CD4-positive, alpha-beta memory T cell (primary cell): ENCODE measurements around the gene RBM38. TPM values are rescaled to one million over a fixed set of nuclear protein-coding genes. Genes with fewer than 3 reads are reported as not detected.

ENCODE experiments used
- CTCF ChIA-PET: fragments of 350-600 bp; sonication (Branson Sonifier 250); formaldehyde crosslinking; loops from one replicate; lab custom pipeline; 2021; ENCODE audit warnings: inconsistent platforms; ENCODE audit not compliant: partially characterized antibody; lab: Charles Lee
- POLR2A ChIA-PET: fragments of 350-600 bp; sonication (Branson Sonifier 250); formaldehyde crosslinking; loops from one replicate; lab custom pipeline; 2021; ENCODE audit not compliant: partially characterized antibody; lab: Charles Lee
- DNase-seq, 5 donors: peaks; one replicate each; pipeline versions ENCODE4 v3.0.0 to v3.0.0-alpha.2; 2020 to 2022; ENCODE audit warnings: mixed read lengths in 1 of 5
- H3K27ac ChIP-seq: one replicate; pipeline ENCODE4 v1.7.0; 2013; ENCODE audit warnings: low read depth, low read length
- H3K27me3 ChIP-seq: 2 replicates; pipeline ENCODE4 v1.7.0; 2013; ENCODE audit warnings: mild to moderate bottlenecking, low read length, moderate library complexity; ENCODE audit not compliant: insufficient read depth
- H3K36me3 ChIP-seq: 2 replicates; pipeline ENCODE4 v1.7.0; 2013; ENCODE audit warnings: mild to moderate bottlenecking, low read length, moderate library complexity; ENCODE audit not compliant: insufficient read depth
- H3K4me1 ChIP-seq: 2 replicates; pipeline ENCODE4 v1.7.0; 2013; ENCODE audit warnings: mild to moderate bottlenecking, low read length, moderate library complexity; ENCODE audit not compliant: insufficient read depth
- H3K4me3 ChIP-seq, 2 donors: one replicate each; pipeline ENCODE4 v1.7.0; 2013; ENCODE audit warnings: low read length in 2 of 2, mild to moderate bottlenecking in 1 of 2
- H3K9me3 ChIP-seq, 2 donors: one replicate each; pipeline ENCODE4 v1.7.0; 2013; ENCODE audit warnings: low read length in 2 of 2, control low read depth in 1 of 2; ENCODE audit not compliant: control insufficient read depth in 1 of 2
- H3K27ac Mint-ChIP-seq, 7 donors: one replicate each; pipeline ENCODE4 v1.8.0; 2020 to 2021; ENCODE audit warnings: mixed read lengths in 7 of 7, mild to moderate bottlenecking in 6 of 7, inconsistent platforms in 3 of 7, moderate library complexity in 3 of 7
- H3K27me3 Mint-ChIP-seq, 2 donors: one replicate each; pipeline ENCODE4 v1.8.0; 2020 to 2021; ENCODE audit warnings: mixed read lengths in 2 of 2
- H3K36me3 Mint-ChIP-seq, 2 donors: one replicate each; pipeline ENCODE4 v1.8.0; 2020 to 2021; ENCODE audit warnings: mixed read lengths in 2 of 2, inconsistent platforms in 1 of 2, mild to moderate bottlenecking in 1 of 2
- H3K4me1 Mint-ChIP-seq, 4 donors: one replicate each; pipeline ENCODE4 v1.8.0; 2020 to 2021; ENCODE audit warnings: mixed read lengths in 4 of 4, mild to moderate bottlenecking in 1 of 4
- H3K4me3 Mint-ChIP-seq, 8 donors: one replicate each; pipeline ENCODE4 v1.8.0; 2020 to 2021; ENCODE audit warnings: mixed read lengths in 8 of 8, mild to moderate bottlenecking in 7 of 8, moderate library complexity in 6 of 8, inconsistent platforms in 3 of 8
- H3K9me3 Mint-ChIP-seq, 8 donors: one replicate each; pipeline ENCODE4 v1.8.0; 2020 to 2021; ENCODE audit warnings: mixed read lengths in 8 of 8, mild to moderate bottlenecking in 5 of 8, inconsistent platforms in 3 of 8, moderate library complexity in 1 of 8
- intact Hi-C: fragments of 100-400 bp; cut with micrococcal nuclease; formaldehyde crosslinking; loops from one replicate; pipeline ENCODE4 v1.15.1; 2023
- polyA plus RNA-seq, 2 donors: library from polyadenylated mRNA; unstranded; fragments of 300-500 nt; fragmentation: Illumina TruSeq; gene quantifications; one replicate each; pipeline ENCODE4 v1.2.3, GENCODE V29; 2021
- total RNA-seq, 2 experiments: library from RNA; stranded (reverse); gene quantifications; one replicate each; pipeline ENCODE4 v1.2.3, GENCODE V29; 2021

Gene RBM38
- total and polyA plus RNA-seq, 4 experiments from 2014 or later, result 33.1 to 97.8 (median 77.8) TPM

DNA sequence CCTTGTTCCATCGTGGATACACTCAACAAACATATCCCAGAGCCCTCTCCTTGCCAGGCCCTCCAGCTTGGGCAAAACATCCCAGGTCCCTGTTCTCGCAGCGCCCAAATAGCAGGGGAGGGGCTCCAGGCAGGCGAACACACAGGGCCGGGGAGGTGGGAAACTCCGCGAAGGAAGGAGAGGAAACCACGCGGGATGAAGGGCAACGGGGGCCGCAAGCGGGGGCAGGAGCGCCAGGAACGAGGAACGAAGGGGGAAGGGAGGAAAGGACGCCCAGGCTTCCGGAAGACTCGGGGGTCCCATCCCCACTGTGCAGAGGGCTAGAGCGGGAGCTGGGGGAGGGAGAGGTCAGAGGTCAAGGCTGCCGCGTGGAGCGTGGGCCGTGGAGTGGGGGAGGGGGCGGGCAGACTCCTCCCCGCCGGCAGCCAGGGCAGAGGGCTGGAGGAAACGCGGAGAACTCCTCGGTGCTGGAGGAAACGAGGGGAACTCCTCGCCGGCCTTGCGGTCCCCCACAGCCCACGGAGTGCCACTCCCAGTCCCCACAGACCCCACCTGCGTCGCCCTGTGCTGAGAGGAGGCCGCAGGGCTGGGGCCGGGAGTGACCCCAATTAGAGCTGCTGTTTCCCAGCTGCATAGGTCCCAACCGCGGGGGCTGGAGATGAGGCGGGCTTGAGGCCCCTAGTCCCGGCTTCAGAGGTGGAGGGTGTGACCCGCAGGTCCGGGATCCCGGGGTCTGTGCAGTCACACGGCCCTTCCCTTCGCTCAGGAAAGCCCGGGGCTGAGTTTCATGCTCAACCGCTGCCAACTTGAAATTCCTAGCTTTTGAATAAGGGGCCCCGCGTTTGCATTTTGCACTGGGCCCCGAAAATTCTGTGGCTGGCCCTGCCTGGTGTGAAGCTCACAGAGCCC, 1.2 kb upstream of the RBM38 start:
- Mint-ChIP-seq H3K27me3 (no peaks in the 10 kb centered on the region), H3K4me3 (peak overlapping the region; percentile 84 to 92 (median 86)), H3K27ac (peak overlapping the region; percentile 93 to 96 (median 95)), H3K4me1 (peaks cover 23 to 54% (median 33%) of the 10 kb centered on the region in 4 donors), H3K36me3 (peaks cover 19 to 36% of the 10 kb centered on the region in 2 donors), H3K9me3 (peaks cover 0 to 2% (median 0%) of the 10 kb centered on the region in 8 donors)
- peaks cover 19% of the 10 kb centered on the region for H3K36me3 ChIP-seq
- ChIA-PET POLR2A (interaction anchor here (0.9 to 9.6 kb wide), 11 partner anchors 8 to 1261 kb away, joined by 3 to 150 read pairs (median 4); partner anchors contain the start of genes AURKA, CSTF1 and STX16), CTCF (interaction anchor here (0.6 to 8.1 kb wide), 14 partner anchors 8 to 845 kb away, joined by 3 to 92 read pairs (median 5); no protein-coding TSS in a partner anchor)
- no peaks in the 10 kb centered on the region for H3K27me3 ChIP-seq
- peak; percentile 64 to 82 (median 73) for DNase-seq
- H3K4me3 ChIP-seq, result peak overlapping the region; percentile 44 to 52
- intact Hi-C loops, result loop anchor here (1.0 to 10.0 kb wide), 9 partner anchors 8 to 1777 kb away; partner anchors contain the start of genes ATP5F1E, CASS4, PMEPA1 and STX16
- H3K27ac ChIP-seq, result peak overlapping the region; percentile 57
- H3K9me3 ChIP-seq, result no peaks in the 10 kb centered on the region
- peaks cover 38% of the 10 kb centered on the region for H3K4me1 ChIP-seq

DNA sequence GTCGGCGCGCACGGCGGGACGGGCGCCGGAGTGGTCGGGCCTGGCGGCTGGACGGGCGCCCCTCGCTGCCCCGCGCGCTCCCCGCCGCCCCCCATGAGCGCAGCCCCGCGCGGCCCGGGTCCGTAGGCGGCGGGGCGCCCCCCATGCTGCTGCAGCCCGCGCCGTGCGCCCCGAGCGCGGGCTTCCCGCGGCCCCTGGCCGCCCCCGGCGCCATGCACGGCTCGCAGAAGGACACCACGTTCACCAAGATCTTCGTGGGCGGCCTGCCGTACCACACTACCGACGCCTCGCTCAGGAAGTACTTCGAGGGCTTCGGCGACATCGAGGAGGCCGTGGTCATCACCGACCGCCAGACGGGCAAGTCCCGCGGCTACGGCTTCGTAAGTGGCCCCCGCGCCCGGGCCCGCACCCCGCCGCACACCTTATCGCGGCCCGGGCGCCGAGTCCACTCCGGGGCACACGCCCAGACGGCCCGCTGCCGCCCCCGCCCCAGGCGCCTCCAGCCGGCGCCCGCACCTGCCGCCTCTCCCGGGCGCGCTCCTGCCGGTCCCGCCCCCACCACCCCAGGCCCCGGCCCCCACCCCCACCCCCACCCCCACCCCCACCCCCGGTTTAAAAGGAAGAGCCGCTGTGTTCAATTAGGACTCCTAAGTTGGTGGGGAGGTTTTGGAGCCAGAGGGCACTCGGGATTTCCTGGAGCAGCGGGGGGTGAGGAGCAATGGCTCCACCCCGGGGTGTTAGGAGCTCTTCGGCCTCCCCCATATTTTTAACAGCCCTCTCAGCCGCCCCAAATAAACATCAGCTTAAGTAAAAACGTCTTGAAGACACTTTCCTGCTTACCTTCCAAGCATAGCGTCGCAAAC, 474 bp downstream of the RBM38 start:
- Histone ChIP-seq H3K9me3 (no peaks in the 10 kb centered on the region), H3K4me3 (peak overlapping the region; percentile 81 to 99), H3K27ac (peak overlapping the region; percentile 84), H3K4me1 (peaks cover 55% of the 10 kb centered on the region), H3K27me3 (no peaks in the 10 kb centered on the region), H3K36me3 (peaks cover 33% of the 10 kb centered on the region)
- Mint-ChIP-seq H3K9me3 (peaks cover 0 to 2% (median 0%) of the 10 kb centered on the region in 8 donors), H3K4me1 (peaks cover 32 to 69% (median 45%) of the 10 kb centered on the region in 4 donors), H3K27me3 (no peaks in the 10 kb centered on the region), H3K4me3 (peak overlapping the region; percentile 91 to 100 (median 97)), H3K27ac (peak overlapping the region; percentile 97 to 100 (median 99)), H3K36me3 (peaks cover 34 to 50% of the 10 kb centered on the region in 2 donors)
- ChIA-PET CTCF (interaction anchor here (0.6 to 8.1 kb wide), 6 partner anchors 10 to 998 kb away, joined by 3 to 92 read pairs (median 4); no protein-coding TSS in a partner anchor), POLR2A (interaction anchor here (0.7 to 9.6 kb wide), 29 partner anchors 8 to 1731 kb away, joined by 3 to 150 read pairs (median 5); partner anchors contain the start of genes ATP5F1E, AURKA, CSTF1 and FAM210B)
- peak in 1 of 5 donors; percentile 47 for DNase-seq
- intact Hi-C loops, result loop anchor here (2.0 to 10.0 kb wide), 8 partner anchors 41 to 1776 kb away; partner anchors contain the start of genes ATP5F1E, CASS4, PMEPA1 and RAE1

DNA sequence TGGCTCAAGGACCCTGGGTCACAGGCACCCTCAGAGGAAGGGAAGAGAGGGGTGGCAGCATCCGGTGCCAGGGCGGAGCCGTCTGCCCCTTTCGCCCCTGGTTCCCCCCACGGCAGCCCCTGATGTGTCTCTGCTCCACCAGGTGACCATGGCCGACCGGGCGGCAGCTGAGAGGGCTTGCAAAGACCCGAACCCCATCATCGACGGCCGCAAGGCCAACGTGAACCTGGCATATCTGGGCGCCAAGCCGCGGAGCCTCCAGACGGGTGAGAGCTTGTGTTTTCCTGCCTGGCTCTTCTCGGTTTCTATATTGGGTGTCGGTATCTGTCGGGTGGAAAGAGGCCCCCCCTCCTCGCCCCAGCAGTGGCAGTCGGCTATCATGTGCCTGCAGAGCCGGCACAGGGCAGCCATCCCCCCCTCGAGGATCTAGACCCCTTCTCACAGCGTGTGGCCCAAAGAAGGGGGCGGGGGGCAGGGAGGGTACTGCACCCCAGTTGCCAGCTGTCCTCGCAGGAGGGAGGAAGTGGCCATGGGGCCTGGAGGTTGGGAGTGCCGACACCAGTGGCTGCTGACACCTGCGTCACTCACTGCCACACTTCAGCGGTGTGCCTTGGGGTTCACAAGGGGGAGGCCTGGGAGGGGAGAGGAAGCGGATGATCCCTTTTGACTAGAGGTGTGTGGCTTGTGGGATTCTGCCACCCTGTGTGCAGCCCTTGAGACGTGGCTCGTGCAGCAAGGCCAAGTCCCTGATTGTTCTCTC, 1.5 kb downstream of the RBM38 start:
- intact Hi-C loops, result loop anchor here (2.0 to 10.0 kb wide), 8 partner anchors 42 to 1775 kb away; partner anchors contain the start of genes ATP5F1E, CASS4, PMEPA1 and RAE1
- peak; percentile 91 to 97 (median 94) for DNase-seq
- H3K4me1 Mint-ChIP-seq, result peaks cover 40 to 80% (median 55%) of the 10 kb centered on the region in 4 donors
- Histone ChIP-seq H3K9me3 (no peaks in the 10 kb centered on the region), H3K36me3 (peaks cover 40% of the 10 kb centered on the region), H3K27me3 (no peaks in the 10 kb centered on the region), H3K4me1 (peaks cover 65% of the 10 kb centered on the region), H3K27ac (peak overlapping the region; percentile 84), H3K4me3 (peak overlapping the region; percentile 77 to 99)
- peaks cover 44 to 60% of the 10 kb centered on the region in 2 donors for H3K36me3 Mint-ChIP-seq
- CTCF ChIA-PET, result interaction anchor here (0.6 to 8.1 kb wide), 6 partner anchors 9 to 999 kb away, joined by 3 to 92 read pairs (median 4); no protein-coding TSS in a partner anchor
- H3K4me3 Mint-ChIP-seq, result peak overlapping the region; percentile 91 to 100 (median 97)
- POLR2A ChIA-PET, result interaction anchor here (0.6 to 9.6 kb wide), 26 partner anchors 7 to 1730 kb away, joined by 3 to 150 read pairs (median 4); partner anchors contain the start of genes ATP5F1E, AURKA, FAM210B and RTF2
- H3K27ac Mint-ChIP-seq, result peak overlapping the region; percentile 97 to 100 (median 99)
- H3K9me3 Mint-ChIP-seq, result peaks cover 0 to 4% (median 0%) of the 10 kb centered on the region in 8 donors
- H3K27me3 Mint-ChIP-seq, result peaks cover 0 to under 1% of the 10 kb centered on the region in 2 donors

DNA sequence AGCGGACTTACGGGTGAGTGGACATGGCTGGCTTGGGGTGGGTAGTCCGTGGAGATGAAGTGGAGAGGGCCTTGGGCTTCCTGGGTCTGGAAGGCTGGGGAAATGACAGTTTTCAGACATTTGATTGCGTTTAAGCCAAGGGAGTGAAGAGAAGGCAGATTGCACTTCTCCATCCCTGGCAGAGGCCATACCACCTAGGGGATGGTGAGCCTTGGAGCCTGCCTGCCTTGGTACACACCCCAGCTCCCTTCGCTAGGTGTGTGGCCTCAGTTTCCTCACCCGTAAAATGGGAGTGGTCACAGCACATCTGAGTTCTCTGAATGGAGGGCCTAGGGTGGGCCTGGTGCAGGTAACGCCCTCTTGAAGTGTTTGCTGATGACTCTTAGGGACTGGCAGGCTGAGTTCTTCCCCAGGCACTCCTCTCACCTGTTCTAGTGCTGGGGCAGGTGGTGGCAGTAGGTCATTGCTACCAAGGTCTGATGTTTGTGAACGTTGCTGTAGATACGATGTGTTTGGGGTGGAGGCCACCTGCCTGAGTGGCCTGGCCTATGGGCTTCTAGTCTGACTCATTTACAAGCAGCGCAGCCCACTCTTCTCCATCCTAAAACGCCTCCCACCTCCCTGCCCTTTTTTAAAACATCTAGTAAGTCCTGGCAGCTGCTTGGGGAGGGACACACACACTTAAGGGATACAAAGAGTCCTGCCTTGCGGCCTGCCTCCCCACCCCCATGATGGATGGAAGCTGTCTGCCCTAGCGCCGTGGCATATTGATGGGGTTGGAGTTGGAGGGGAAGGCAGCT, 2.3 kb downstream of the RBM38 start:
- no peaks in the 10 kb centered on the region for H3K9me3 ChIP-seq
- H3K27me3 ChIP-seq, result no peaks in the 10 kb centered on the region
- intact Hi-C loops, result loop anchor here (2.0 to 10.0 kb wide), 8 partner anchors 43 to 1774 kb away; partner anchors contain the start of genes ATP5F1E, CASS4, PMEPA1 and RAE1
- peak overlapping the region; percentile 77 to 99 for H3K4me3 ChIP-seq
- Mint-ChIP-seq H3K36me3 (peaks cover 47 to 67% of the 10 kb centered on the region in 2 donors), H3K27me3 (peaks cover 0 to 3% of the 10 kb centered on the region in 2 donors), H3K4me1 (peaks cover 44 to 87% (median 60%) of the 10 kb centered on the region in 4 donors), H3K4me3 (peak overlapping the region; percentile 91 to 100 (median 97)), H3K9me3 (peaks cover 0 to 9% (median 0%) of the 10 kb centered on the region in 8 donors), H3K27ac (peak overlapping the region; percentile 97 to 100 (median 99))
- H3K4me1 ChIP-seq, result peaks cover 70% of the 10 kb centered on the region
- CTCF ChIA-PET, result interaction anchor here (7.7 to 8.1 kb wide), 2 partner anchors 12 to 41 kb away, joined by 45 to 92 read pairs; no protein-coding TSS in a partner anchor
- peak overlapping the region; percentile 84 for H3K27ac ChIP-seq
- no peak for DNase-seq
- peaks cover 40% of the 10 kb centered on the region for H3K36me3 ChIP-seq
- POLR2A ChIA-PET, result interaction anchor here (0.6 to 9.6 kb wide), 11 partner anchors 7 to 1639 kb away, joined by 3 to 150 read pairs (median 8); partner anchors contain the start of genes ATP5F1E, STX16 and ZBP1
